A549 (cell line): ENCODE results near the gene SLC8A2. TPM values are rescaled to one million over a fixed set of nuclear protein-coding genes. Genes with fewer than 3 reads are reported as not detected.
A peak's percentile ranks its signal among the peaks of the same experiment; 100 is the strongest.

Source experiments
- ATAC-seq, 2 experiments: fragments of 200-7000 bp in 1 of 2; fragments of >200 bp in 1 of 2; cut with Nextera tagmentation in 1 of 2; cut with Tn5 transposase in 1 of 2; 3 replicates each; pipeline versions ENCODE4 v1.8.0 to v1.9.1; 2018 to 2020; ENCODE audit warnings: mild to moderate bottlenecking in 1 of 2, moderate library complexity in 1 of 2
- CTCF ChIA-PET: fragments of 300-600 bp; sonication (Branson Sonifier 250); formaldehyde crosslinking; extraction: SDS; loops from one replicate; lab custom pipeline; 2021; ENCODE audit warnings: antibody characterized with exemption, inconsistent platforms; lab: Yijun Ruan, JAX
- POLR2A ChIA-PET: fragments of 350-600 bp; formaldehyde crosslinking; extraction: SDS; loops from one replicate; lab custom pipeline; 2021; ENCODE audit warnings: antibody characterized with exemption, inconsistent platforms; lab: Yijun Ruan, JAX
- DNase-seq, 2 experiments: peaks; one replicate each; pipeline versions ENCODE4 v3.0.0 to v3.0.0-alpha.2; 2011 to 2016; ENCODE audit warnings: low read depth in 1 of 2, low spot score in 1 of 2
- FAIRE-seq: peaks from 2 replicates; lab custom pipeline; 2011; peaks lifted over from hg19 to GRCh38; lab: Jason Lieb, UNC
- H3K27ac ChIP-seq, 2 experiments: fragments of >200 bp; sonication (Bioruptor Twin); formaldehyde crosslinking; 3 replicates each; pipeline ENCODE4 v1.5.1; 2016 to 2017
- H3K4me1 ChIP-seq: fragments of >200 bp; sonication (Bioruptor Twin); formaldehyde crosslinking; 3 replicates; pipeline ENCODE4 v1.6.1; 2016
- H3K4me2 ChIP-seq: fragments of >200 bp; sonication (Bioruptor Twin); formaldehyde crosslinking; 3 replicates; pipeline ENCODE4 v1.6.1; 2016
- H3K4me3 ChIP-seq: fragments of >200 bp; sonication (Bioruptor Twin); formaldehyde crosslinking; 3 replicates; pipeline ENCODE4 v1.5.1; 2016
- H3K9me3 ChIP-seq: fragments of >200 bp; sonication (Bioruptor Twin); formaldehyde crosslinking; 3 replicates; pipeline ENCODE4 v1.6.1; 2016
- BHLHE40 ChIP-seq: IDR thresholded peaks from 2 replicates; pipeline ENCODE4 v1.6.1; 2012; ENCODE audit warnings: low read depth, low read length, inconsistent platforms
- ESRRA ChIP-seq: fragments of 150-350 bp; IDR thresholded peaks from 2 replicates; pipeline ENCODE4 v1.6.1; 2014; ENCODE audit warnings: mild to moderate bottlenecking, low read length, borderline replicate concordance
- FOSL2 ChIP-seq, 2 experiments: fragments of 450-650 bp in 1 of 2; fragments of >200 bp in 1 of 2; sonication (Bioruptor Twin) in 1 of 2; formaldehyde crosslinking; IDR thresholded peaks; 2 replicates each; pipeline versions ENCODE4 v1.5.0 to v1.6.1; 2016 to 2020; ENCODE audit warnings: mild to moderate bottlenecking in 1 of 2, moderate library complexity in 1 of 2
- HEYL ChIP-seq: fragments of 250-450 bp; sonication (Bioruptor Pico); IDR thresholded peaks from 2 replicates; pipeline ENCODE4 v1.8.0; 2021; ENCODE audit warnings: mild to moderate bottlenecking, moderate library complexity
- HOXA7 ChIP-seq: fragments of 250-450 bp; sonication (Bioruptor Pico); IDR thresholded peaks from 2 replicates; pipeline ENCODE4 v1.5.0; 2020; ENCODE audit warnings: mild to moderate bottlenecking, moderate library complexity
- HOXB5 ChIP-seq: fragments of 250-450 bp; sonication (Bioruptor Pico); IDR thresholded peaks from 2 replicates; pipeline ENCODE4 v1.5.0; 2020; ENCODE audit warnings: mild to moderate bottlenecking, moderate library complexity
- MAZ ChIP-seq: fragments of 150-350 bp; IDR thresholded peaks from 2 replicates; pipeline ENCODE4 v1.6.1; 2014; ENCODE audit warnings: antibody characterized with exemption, low read depth, low read length, borderline replicate concordance
- NR3C1 ChIP-seq: fragments of >200 bp; sonication (Bioruptor Twin); formaldehyde crosslinking; IDR thresholded peaks from 3 replicates; pipeline ENCODE4 v1.6.1; 2017
- RAD21 ChIP-seq, 2 experiments: fragments of >200 bp in 1 of 2; sonication (Bioruptor Twin) in 1 of 2; formaldehyde crosslinking in 1 of 2; IDR thresholded peaks in 1 of 2; conservative IDR thresholded peaks in 1 of 2; 2 replicates in 1 of 2; 3 replicates in 1 of 2; pipeline ENCODE4 v1.6.1; 2012 to 2018; ENCODE audit warnings: inconsistent platforms in 1 of 2
- SMC3 ChIP-seq: fragments of >200 bp; sonication (Bioruptor Twin); formaldehyde crosslinking; IDR thresholded peaks from 3 replicates; pipeline ENCODE4 v1.6.1; 2018; ENCODE audit warnings: inconsistent platforms
- TP53 ChIP-seq: fragments of 250-450 bp; sonication (Bioruptor Pico); IDR thresholded peaks from 2 replicates; pipeline ENCODE4 v1.5.0; 2021; ENCODE audit warnings: mild to moderate bottlenecking, moderate library complexity
- ZC3H11A ChIP-seq: fragments of 450-650 bp; IDR thresholded peaks from 2 replicates; pipeline ENCODE4 v1.6.1; 2014; ENCODE audit warnings: antibody characterized with exemption, mild to moderate bottlenecking
- ZFP36 ChIP-seq: fragments of 450-650 bp; IDR thresholded peaks from 2 replicates; pipeline ENCODE4 v1.6.1; 2014; ENCODE audit warnings: borderline replicate concordance; ENCODE audit not compliant: partially characterized antibody
- WGBS: methylation state at CpG from one replicate; pipeline ENCODE4 v1.1.6; 2017; ENCODE audit errors: missing lambda C conversion rate; 5-methylcytosine and 5-hydroxymethylcytosine counted together
- polyA plus RNA-seq, 4 experiments: library from polyadenylated mRNA; depleted of rRNA in 3 of 4; stranded (reverse); fragments of >200 nt; fragmentation: RNase III in 1 of 4; extraction: RNeasy Plus Mini Kit Qiagen cat#74134 plus additional on column Dnase treatment in 1 of 4; gene quantifications; 2 replicates in 3 of 4; 3 replicates in 1 of 4; pipeline ENCODE4 v1.2.3, GENCODE V29; 2011 to 2017
- TF ChIP-seq, protein P1 (sequence below): fragments of >200 bp; sonication (Bioruptor Twin); formaldehyde crosslinking; IDR thresholded peaks from 3 replicates; pipeline ENCODE4 v1.5.1; 2016

Gene SLC8A2
- polyA plus RNA-seq, 2 of the 4 experiments (the other 2 are of a cell fraction): 0.15 to 0.35 TPM

DNA sequence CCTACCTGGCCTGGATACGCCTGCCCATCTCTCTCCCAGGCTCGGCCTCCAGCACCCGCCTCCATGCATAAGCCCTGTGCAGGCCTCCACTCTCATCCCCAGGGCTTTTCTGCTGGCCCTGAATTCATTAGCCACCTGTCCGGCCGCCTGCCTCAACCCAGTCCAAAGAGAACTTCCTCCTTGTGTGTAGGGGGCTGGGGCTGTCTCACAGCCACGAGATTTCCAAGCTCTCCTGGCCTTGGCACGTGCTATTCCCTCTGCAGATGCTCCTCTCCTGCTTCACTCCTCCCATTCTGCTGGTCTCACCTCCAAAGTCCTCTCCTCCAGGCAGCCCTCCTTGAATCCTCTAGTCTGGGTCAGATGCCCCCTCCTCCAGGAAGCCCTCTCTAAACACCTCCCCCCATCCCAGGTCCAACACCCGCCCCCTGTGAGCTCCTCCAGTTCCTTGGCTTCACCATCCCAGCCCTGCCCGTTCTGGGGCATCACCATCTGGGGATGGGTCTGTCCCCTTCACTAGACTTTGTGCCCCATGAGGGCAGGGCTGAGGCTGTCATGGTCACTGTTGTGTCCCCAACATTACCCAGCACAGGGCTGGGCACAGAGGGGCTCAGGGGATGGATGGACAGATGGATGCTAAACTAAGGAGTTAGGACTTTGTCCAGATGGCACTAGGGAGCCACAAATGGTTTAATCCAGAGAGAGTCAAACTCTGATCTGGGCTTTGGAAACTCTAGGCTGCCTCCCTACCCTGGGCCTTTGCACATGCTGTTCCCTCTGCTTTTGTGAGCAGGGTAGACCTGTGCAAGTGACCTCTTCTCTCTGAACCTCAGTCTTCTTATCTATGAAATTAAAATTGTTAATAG is 67.1 kb downstream of the SLC8A2 start:
- ATAC-seq (peak in 1 of 2 experiments; percentile 9; a peak in 1 of 6 replicates), FAIRE-seq (no peak), DNase-seq (no peak)
- 81% methylated on average over 9 of the region's 9 CpGs for WGBS
- peak; percentile 74 for TF ChIP-seq ZFP36
- TF ChIP-seq BHLHE40: no peak
- ChIA-PET POLR2A (no interaction called here), CTCF (interaction anchor here (0.6 to 5.6 kb wide), 5 partner anchors 13 to 56 kb away, joined by 3 to 51 read pairs (median 6); partner anchors contain the start of gene DHX34)
- Histone ChIP-seq H3K4me2 (no peak overlapping the region), H3K9me3 (no peaks in the 10 kb centered on the region), H3K27ac (no peak overlapping the region), H3K4me1 (no peaks in the 10 kb centered on the region), H3K4me3 (no peak overlapping the region)

DNA sequence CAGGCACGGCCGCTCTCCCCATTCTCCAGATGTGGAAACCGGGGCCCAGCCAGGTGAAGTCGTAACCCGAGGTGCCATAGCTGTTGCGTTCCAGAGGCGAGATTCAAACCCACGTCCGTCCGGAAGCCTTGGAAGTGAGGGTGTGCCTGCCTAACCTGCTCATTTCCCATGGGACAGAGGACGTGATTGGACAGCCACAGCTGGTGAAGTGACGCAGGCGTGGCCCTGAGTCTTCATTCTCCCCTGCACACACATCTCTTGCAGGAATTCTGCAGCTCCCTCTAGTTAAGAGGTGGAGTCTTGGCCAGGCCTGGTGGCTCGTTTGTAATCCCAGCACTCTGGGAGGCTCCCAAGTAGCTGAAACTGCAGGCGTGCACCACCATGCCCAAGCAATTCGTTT is 69.2 kb downstream of the SLC8A2 start:
- WGBS: 84% methylated on average over 16 of the region's 16 CpGs
- ATAC-seq: no peak
- Histone ChIP-seq H3K4me1 (no peaks in the 10 kb centered on the region), H3K27ac (no peak overlapping the region), H3K9me3 (no peaks in the 10 kb centered on the region)
- no peak for DNase-seq
- TF ChIP-seq BHLHE40 (no peak), ESRRA (no peak), TP53 (CRISPR knock-in tag) (no peak), FOSL2 (IDR thresholded peaks at IDR 0.05) (no peak), FOSL2 (CRISPR knock-in tag; IDR thresholded peaks at IDR 0.05) (no peak), HOXB5 (no peak)
- TF ChIP-seq, all 56 proteins: peak for 0
- POLR2A ChIA-PET: no interaction called here
- no peak for FAIRE-seq
- CTCF ChIA-PET: interaction anchor here (0.6 to 5.6 kb wide), 8 partner anchors 9 to 130 kb away, joined by 3 to 51 read pairs (median 7); partner anchors contain the start of gene DHX34
- Histone ChIP-seq H3K4me2 (no peak overlapping the region), H3K4me3 (no peak overlapping the region)

DNA sequence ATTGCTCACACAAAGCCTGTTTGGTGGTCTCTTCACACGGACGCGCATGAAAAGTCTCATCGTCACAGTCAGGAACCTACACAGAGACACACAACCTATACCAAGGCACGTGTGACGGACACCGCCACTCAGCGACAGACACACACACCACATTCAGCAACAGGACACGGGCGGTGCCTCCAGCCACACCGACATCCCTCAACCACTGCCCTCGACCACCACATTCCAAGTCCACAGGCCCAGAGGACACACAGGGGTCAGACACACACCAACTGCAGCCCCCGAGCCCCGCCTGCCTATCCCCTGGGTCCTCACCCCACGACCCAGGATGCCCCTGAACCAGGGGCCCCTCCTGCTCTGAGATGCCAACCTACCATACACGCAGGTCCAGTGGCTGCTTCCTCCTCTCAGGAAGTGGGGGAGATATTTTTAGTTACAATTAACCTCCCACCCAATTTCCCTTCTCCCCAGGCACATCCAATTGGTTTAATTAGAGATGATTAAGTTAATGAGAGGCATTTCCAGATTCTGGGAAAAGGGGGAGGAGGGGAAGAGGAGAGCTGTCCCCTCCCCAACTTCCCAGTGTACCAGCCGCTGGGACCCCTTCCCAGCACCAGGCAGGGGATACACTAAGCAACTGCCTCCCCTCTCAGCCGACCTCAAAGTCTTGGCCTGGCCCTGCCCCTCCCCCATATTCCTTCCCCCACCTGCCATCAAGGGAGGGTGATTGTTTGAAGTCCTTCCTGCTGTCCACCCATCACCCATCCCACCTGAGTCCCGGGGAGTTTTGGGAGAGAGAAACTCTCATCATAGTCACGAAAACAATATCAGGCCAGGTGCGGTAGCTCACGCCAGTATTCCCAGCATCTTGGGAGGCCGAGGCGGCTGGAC is 72.7 kb downstream of the SLC8A2 start:
- WGBS: 75% methylated on average over 23 of the region's 24 CpGs
- H3K9me3 ChIP-seq: no peaks in the 10 kb centered on the region
- H3K4me1 ChIP-seq: no peaks in the 10 kb centered on the region
- no peak for FAIRE-seq
- no peak overlapping the region for H3K4me2 ChIP-seq
- CTCF ChIA-PET: interaction anchor here (0.7 to 5.6 kb wide), 9 partner anchors 7 to 314 kb away, joined by 3 to 51 read pairs (median 5); partner anchors contain the start of gene DHX34
- peak in 1 of 2 experiments; percentile 42; a peak in 2 of 6 replicates for ATAC-seq
- H3K27ac ChIP-seq: no peak overlapping the region
- POLR2A ChIA-PET: no interaction called here
- DNase-seq: no peak
- H3K4me3 ChIP-seq: no peak overlapping the region
- no peak for TF ChIP-seq HEYL (CRISPR knock-in tag)
- no peak for TF ChIP-seq NR3C1
- TF ChIP-seq MAZ: no peak

DNA sequence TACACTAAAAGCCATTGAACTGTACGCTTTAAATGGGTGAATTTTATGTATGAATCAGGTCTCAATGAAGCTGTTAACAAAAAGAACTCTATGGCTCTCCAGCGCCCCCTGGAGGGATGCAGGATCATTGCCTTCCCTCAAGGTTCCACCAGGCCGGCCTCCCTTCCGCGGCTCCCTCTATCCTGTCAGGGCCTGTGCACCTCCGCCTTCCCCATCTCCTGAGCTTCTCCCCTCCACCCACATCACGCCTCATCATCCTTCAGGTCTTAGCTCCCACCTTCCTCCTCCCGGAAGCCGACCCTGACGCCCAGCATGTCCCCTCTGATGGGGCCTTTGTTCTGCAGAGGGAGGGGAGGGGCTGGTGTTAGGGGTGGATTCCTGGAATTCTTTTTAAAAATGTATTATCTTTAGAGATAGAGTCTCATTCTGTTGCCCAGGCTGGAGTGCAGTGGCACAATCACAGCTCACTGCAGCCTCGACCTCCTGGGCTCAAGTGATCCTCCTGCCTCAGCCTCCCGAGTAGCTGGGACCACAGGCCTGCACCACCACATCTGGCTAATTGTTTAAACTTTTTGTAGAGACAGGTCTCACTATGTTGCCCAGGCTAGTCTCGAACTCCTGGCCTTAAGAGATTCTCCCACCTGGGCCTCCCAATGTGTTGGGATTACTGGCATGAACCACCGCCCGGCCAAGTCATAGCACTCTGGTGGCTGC is 80.0 kb downstream of the SLC8A2 start:
- no peaks in the 10 kb centered on the region for H3K4me1 ChIP-seq
- WGBS: 24% methylated on average over 15 of the region's 15 CpGs
- ATAC-seq: peak; percentile 91 to 93
- H3K9me3 ChIP-seq: no peaks in the 10 kb centered on the region
- H3K4me2 ChIP-seq: 0 out of 3 replicates have a peak overlapping the region, but pooled peaks have one; percentile 25
- no peak overlapping the region for H3K4me3 ChIP-seq
- ChIA-PET POLR2A (interaction anchor here (1.0 kb wide), 1 partner anchor 9 kb away, joined by 5 read pairs; no protein-coding TSS in a partner anchor), CTCF (interaction anchor here (0.6 to 5.8 kb wide), 43 partner anchors 10 to 875 kb away, joined by 3 to 198 read pairs (median 8); partner anchors contain the start of genes C5AR1, C5AR2, CCDC9 and DHX34)
- peak; percentile 89 to 91 for TF ChIP-seq RAD21 (conservative IDR thresholded peaks at IDR 0.05 in 1 of 2, IDR thresholded peaks at IDR 0.05 in 1 of 2)
- TF ChIP-seq, protein P1, sequence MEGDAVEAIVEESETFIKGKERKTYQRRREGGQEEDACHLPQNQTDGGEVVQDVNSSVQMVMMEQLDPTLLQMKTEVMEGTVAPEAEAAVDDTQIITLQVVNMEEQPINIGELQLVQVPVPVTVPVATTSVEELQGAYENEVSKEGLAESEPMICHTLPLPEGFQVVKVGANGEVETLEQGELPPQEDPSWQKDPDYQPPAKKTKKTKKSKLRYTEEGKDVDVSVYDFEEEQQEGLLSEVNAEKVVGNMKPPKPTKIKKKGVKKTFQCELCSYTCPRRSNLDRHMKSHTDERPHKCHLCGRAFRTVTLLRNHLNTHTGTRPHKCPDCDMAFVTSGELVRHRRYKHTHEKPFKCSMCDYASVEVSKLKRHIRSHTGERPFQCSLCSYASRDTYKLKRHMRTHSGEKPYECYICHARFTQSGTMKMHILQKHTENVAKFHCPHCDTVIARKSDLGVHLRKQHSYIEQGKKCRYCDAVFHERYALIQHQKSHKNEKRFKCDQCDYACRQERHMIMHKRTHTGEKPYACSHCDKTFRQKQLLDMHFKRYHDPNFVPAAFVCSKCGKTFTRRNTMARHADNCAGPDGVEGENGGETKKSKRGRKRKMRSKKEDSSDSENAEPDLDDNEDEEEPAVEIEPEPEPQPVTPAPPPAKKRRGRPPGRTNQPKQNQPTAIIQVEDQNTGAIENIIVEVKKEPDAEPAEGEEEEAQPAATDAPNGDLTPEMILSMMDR: peak; percentile 98
- TF ChIP-seq SMC3: peak; percentile 92
- no peak for TF ChIP-seq HOXA7 (CRISPR knock-in tag)
- no peak for TF ChIP-seq ZC3H11A
- peak overlapping the region in 1 of 2 experiments; percentile 42; a peak in 1 of 6 replicates for H3K27ac ChIP-seq
- peak; percentile 75 to 81 for DNase-seq
- no peak for FAIRE-seq
